GM19467 (cell line): ENCODE measurements around the gene CTU2.
"Not testable (repeated sequence)": the region's sequence is repeated elsewhere in the genome, so short reads cannot be mapped to it uniquely, and the experiment has no call there.

ENCODE experiments used
- ATAC-seq: cut with Tn5 transposase; IDR thresholded peaks from one replicate; pipeline ENCODE4 v1.9.1; 2021; ENCODE audit warnings: mild to moderate bottlenecking, moderate library complexity; ENCODE audit not compliant: unreplicated experiment

CTU2 gene

DNA sequence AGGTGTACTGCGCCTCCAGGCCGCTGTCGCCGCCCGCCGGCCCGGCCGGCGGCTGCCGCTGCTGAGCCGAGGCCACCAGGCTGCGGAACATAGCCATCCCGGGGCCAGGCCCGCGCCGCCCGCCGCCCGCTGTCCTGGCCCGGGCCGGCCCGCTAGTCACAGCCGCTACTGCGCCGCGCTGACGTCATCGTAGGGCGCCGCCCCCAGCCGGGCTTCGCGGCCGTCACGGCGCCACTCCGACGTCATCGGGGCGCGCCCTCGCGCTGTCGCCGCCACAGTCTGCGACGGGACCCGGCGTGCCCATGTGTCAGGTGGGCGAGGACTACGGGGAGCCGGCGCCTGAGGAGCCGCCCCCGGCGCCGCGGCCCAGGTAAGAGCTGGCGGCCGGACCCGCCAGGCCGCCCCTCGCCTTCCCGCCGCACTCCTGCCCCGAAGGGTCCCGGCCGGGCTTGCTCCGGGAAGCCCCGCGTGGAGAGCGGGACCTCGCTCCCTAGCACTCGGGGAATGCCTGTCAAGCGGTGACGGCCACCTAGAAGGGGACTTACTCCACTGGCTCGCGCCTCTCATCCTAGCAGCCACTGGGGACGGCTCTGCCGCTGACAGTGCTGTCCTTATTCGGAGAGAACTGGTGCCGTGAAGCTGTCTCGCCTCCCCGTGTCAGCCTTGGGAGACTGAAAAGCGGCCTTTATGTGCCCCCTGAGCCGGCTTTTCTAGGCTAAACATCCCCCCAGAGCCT, at the start of gene CTU2, which contains the start of gene RNF166:
Gene CTU2 (plus strand): TSS at position 275 of the 736 bp plus-strand sequence. CDS start 28 bp downstream, at position 303.
Gene RNF166 (minus strand): TSS at position 180 of the 736 bp plus-strand sequence. CDS start 83 bp downstream, at position 97.
- peak; percentile 70 for ATAC-seq

- ATAC-seq = no peak
These were observed 48.9 kb upstream of the CTU2 start for GRCh38 chr16:88657371-88657770.

DNA sequence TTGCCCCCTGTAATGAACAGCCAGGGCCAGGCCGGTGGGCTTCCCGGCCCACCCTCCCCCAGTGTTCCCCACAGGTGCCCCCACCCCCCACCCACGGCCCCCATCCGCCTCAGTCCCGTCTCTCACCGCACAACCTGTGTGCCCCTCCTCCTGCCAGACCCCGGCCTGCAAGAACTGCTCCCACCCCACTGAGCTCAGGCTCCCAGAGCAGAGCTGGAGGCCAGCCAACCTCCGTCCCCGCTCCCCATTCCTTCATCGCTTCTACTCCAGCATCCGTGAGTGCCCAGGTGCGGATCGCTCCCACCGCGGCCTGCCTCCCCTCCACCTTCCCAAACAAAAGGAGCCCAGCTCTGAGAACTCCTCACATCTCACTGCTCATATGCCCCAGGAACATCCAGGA, 47.6 kb upstream of the CTU2 start:
- ATAC-seq = no peak

GRCh38 chr16:88659160-88659559, 47.1 kb upstream of the CTU2 start:
- ATAC-seq = no peak

- ATAC-seq = no peak
These were observed 44.8 kb upstream of the CTU2 start for GRCh38 chr16:88661468-88661867.

DNA sequence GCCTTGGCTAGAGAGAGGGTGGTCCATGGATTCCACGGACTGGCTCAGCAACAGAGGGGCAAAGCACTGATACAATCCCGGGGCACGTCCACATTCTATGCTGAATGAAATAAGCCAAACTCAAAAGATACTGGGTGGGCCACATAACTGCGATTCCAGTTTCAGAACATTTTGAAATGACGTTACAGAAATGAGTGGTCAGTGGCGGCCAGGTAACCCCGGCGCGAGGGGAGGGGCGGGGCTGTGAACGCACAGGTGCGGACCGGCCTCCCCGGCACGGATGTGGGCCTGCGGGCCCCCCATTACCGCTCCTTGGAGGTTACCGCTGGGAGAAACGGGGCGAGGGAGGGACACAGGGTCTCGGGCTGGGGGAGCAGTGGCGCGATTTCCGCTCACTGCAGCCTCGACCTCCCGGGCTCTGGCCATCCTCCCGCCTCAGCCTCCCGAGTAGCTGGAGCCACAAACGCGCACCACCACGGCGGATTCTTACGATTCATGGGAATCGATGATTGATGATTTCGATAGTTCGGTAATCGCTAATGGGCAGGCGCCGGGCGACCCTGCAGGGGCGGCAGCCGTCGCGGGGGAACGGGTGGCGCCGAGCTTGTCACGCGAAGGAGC, 44.0 kb upstream of the CTU2 start:
- no peak for ATAC-seq

- ATAC-seq = peak; percentile 93
These were observed 43.3 kb upstream of the CTU2 start, which contains the start of gene MVD for GRCh38 chr16:88662843-88663606. Gene MVD (minus strand): TSS chr16:88663091. CDS start chr16:88663080, 11 bp downstream.

GRCh38 chr16:88665148-88665547, 41.2 kb upstream of the CTU2 start:
- no peak for ATAC-seq

DNA sequence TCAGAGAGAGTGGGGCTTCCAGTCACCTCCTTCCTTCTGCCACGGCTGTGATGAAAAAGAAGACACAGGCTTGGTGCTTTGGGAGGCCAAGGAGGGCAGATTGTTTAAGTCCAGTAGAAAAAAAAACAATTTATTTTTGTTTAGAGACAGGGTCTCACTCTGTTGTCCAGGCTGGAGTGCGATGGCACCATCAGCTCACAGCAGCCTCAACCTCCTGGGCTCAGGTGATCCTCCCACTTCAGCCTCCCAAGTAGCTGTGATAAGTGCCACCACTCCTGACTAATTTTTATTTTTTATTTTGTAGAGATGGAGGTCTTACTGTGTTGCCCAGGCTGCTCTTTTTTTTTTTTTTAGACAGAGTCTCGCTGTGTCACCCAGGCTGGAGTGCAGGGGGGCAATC, 40.7 kb upstream of the CTU2 start:
- ATAC-seq = no peak

- no peak for ATAC-seq
These were observed 38.8 kb upstream of the CTU2 start for GRCh38 chr16:88667461-88667860.

GRCh38 chr16:88669493-88669892, 36.8 kb upstream of the CTU2 start:
- ATAC-seq = not testable (repeated sequence)

- no peak for ATAC-seq
These were observed 36.3 kb upstream of the CTU2 start for GRCh38 chr16:88669980-88670379.

DNA sequence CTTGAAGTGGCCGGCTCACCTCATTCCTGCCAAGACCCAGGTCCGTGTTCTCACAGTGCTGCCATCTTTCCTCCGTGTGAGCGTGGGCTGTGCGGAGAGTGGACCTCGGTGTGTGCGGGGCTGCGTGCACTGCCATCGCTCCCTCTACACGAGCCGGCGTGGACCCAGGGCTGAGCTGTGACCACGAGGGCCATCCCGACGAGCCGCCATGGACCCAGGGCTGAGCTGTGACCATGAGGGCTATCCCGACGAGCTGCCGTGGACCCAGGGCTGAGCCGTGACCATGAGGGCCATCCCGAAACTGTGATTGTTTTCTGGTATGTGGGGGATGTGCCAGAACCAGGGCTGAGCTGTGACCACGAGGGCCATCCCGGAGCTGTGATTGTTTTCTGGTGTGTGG, 34.5 kb upstream of the CTU2 start:
- ATAC-seq = no peak

- ATAC-seq = no peak
These were observed 33.5 kb upstream of the CTU2 start for GRCh38 chr16:88672776-88673175.

- no peak for ATAC-seq
These were observed 32.5 kb upstream of the CTU2 start for GRCh38 chr16:88673716-88674379.

GRCh38 chr16:88676502-88677242, 29.6 kb upstream of the CTU2 start:
- ATAC-seq = no peak

- ATAC-seq = no peak
These were observed 28.6 kb upstream of the CTU2 start for GRCh38 chr16:88677721-88678120.

- no peak for ATAC-seq
These were observed 27.9 kb upstream of the CTU2 start for GRCh38 chr16:88678224-88678979.

- no peak for ATAC-seq
These were observed 25.7 kb upstream of the CTU2 start for GRCh38 chr16:88680554-88681083.
